ENCODE results near the gene JAM3. TPM values are rescaled to one million over a fixed set of nuclear protein-coding genes. Genes with fewer than 3 reads are reported as not detected.

JAM3 gene
- polyA plus RNA-seq, 1 of the 3 experiments (the other 2 are of a cell fraction), result 56.8 TPM

DNA sequence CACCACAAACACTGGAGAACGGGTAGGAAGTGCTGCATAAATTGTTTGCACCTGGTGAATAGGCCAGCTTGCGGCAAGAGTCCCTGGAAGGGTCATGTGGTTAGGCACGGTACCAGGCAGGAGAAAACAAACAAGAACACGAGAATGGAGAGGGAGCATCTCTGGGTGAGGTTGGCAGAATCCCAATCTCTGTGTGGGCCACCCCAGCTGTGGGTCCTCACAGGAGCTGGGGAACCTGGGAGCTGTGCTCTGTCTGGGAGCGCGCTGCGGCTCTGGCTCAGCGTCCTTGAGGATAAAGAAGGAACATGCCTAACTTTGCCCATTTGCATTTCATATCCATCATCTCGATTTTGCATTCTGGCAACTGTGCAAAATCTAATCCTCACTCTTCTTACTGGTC is 46.1 kb upstream of the JAM3 start:
- CTCF ChIA-PET, result interaction anchor here (0.9 to 1.5 kb wide), 2 partner anchors 10 to 96 kb away, joined by 3 read pairs; no protein-coding TSS in a partner anchor
- Histone ChIP-seq H3K4me3 (ENCODE audit: low read depth in 2 of 2, low read length in 1 of 2) (no peak overlapping the region), H3F3A (replicated peaks; ENCODE audit: insufficient read depth) (no peaks in the 10 kb centered on the region), H3K27me3 (ENCODE audit: insufficient read depth) (peaks cover 6% of the 10 kb centered on the region; the same call in 1 of the 2 replicates), H3K27ac (ENCODE audit: low read depth in 2 of 2, low read length in 1 of 2) (no peak overlapping the region), H3K4me1 (ENCODE audit: control insufficient read depth in 1 of 2, insufficient read depth in 2 of 2, low read depth in 1 of 2, low read length in 1 of 2) (peaks cover 0 to 15% of the 10 kb centered on the region in 2 experiments; a peak in 1 of 4 replicates), H3K4me2 (no peak overlapping the region), H2AFZ (ENCODE audit: low read depth) (no peak overlapping the region), H3K36me3 (replicated peaks in 1 of 2; ENCODE audit: control insufficient read depth in 1 of 2, insufficient read depth in 2 of 2, low read length in 1 of 2) (no peaks in the 10 kb centered on the region), H3K9ac (no peak overlapping the region), H3K9me2 (no peaks in the 10 kb centered on the region), H3K79me2 (ENCODE audit: insufficient read depth) (no peaks in the 10 kb centered on the region), H3K9me3 (no peaks in the 10 kb centered on the region), H4K20me1 (ENCODE audit: insufficient read depth) (no peaks in the 10 kb centered on the region)
- POLR2A ChIA-PET, result no interaction called here
- 63% methylated on average over 9 of the region's 9 CpGs for WGBS (ENCODE audit: low lambda C conversion rate)
- DNase-seq, result no peak
- TF ChIP-seq NFIC (IDR thresholded peaks at IDR 0.05; ENCODE audit: borderline replicate concordance), result no peak
- no peak for TF ChIP-seq NRF1 (IDR thresholded peaks at IDR 0.05; ENCODE audit: low read depth, low read length)
- TF ChIP-seq MXI1 (IDR thresholded peaks at IDR 0.05; ENCODE audit: low read depth, low read length), result no peak
- TF ChIP-seq MEF2A (IDR thresholded peaks at IDR 0.05; ENCODE audit: borderline replicate concordance, low read depth), result no peak
- no peak for TF ChIP-seq ELF1 (IDR thresholded peaks at IDR 0.05)
- TF ChIP-seq, protein P1, sequence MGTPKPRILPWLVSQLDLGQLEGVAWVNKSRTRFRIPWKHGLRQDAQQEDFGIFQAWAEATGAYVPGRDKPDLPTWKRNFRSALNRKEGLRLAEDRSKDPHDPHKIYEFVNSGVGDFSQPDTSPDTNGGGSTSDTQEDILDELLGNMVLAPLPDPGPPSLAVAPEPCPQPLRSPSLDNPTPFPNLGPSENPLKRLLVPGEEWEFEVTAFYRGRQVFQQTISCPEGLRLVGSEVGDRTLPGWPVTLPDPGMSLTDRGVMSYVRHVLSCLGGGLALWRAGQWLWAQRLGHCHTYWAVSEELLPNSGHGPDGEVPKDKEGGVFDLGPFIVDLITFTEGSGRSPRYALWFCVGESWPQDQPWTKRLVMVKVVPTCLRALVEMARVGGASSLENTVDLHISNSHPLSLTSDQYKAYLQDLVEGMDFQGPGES (IDR thresholded peaks at IDR 0.05; ENCODE audit: low read depth, low read length), result no peak
- TF ChIP-seq FOSL2 (IDR thresholded peaks at IDR 0.05; ENCODE audit: borderline replicate concordance, low read depth), result no peak
- TF ChIP-seq, protein P2, sequence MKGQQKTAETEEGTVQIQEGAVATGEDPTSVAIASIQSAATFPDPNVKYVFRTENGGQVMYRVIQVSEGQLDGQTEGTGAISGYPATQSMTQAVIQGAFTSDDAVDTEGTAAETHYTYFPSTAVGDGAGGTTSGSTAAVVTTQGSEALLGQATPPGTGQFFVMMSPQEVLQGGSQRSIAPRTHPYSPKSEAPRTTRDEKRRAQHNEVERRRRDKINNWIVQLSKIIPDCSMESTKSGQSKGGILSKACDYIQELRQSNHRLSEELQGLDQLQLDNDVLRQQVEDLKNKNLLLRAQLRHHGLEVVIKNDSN (IDR thresholded peaks at IDR 0.05; ENCODE audit: borderline replicate concordance, low read depth), result no peak
- no peak for TF ChIP-seq YY1 (IDR thresholded peaks at IDR 0.05; ENCODE audit: low read depth)
- no peak for TF ChIP-seq SMC3 (IDR thresholded peaks at IDR 0.05; ENCODE audit: low read depth, low read length)
- no peak for TF ChIP-seq TEAD4 (IDR thresholded peaks at IDR 0.05; ENCODE audit: borderline replicate concordance, insufficient read depth)
- no peak for TF ChIP-seq RXRA (IDR thresholded peaks at IDR 0.05; ENCODE audit: borderline replicate concordance, low read depth)
- TF ChIP-seq ZBTB33 (IDR thresholded peaks at IDR 0.05; ENCODE audit: borderline replicate concordance, low read depth), result no peak
- no peak for TF ChIP-seq MAX (IDR thresholded peaks at IDR 0.05; ENCODE audit: low read depth)
